Panc1 (cell line): ENCODE measurements around the gene CHODL.

Source experiments
- POLR2AphosphoS5 ChIP-seq: IDR thresholded peaks from 2 replicates; pipeline ENCODE4 v1.6.1; 2012; ENCODE audit warnings: mild to moderate bottlenecking, low read depth, low read length, moderate library complexity
- TF ChIP-seq, protein P1 (sequence below): fragments of 450-650 bp; IDR thresholded peaks from 2 replicates; pipeline ENCODE4 v1.5.1; 2017; ENCODE audit warnings: mild to moderate bottlenecking
- TF ChIP-seq, protein P2 (sequence below), 2 experiments: IDR thresholded peaks; 2 replicates each; pipeline ENCODE4 v1.6.1; 2011 to 2012; ENCODE audit warnings: low read depth in 2 of 2, control low read depth in 1 of 2, low read length in 1 of 2, mild to moderate bottlenecking in 1 of 2, moderate library complexity in 1 of 2; ENCODE audit not compliant: insufficient read depth in 1 of 2

DNA sequence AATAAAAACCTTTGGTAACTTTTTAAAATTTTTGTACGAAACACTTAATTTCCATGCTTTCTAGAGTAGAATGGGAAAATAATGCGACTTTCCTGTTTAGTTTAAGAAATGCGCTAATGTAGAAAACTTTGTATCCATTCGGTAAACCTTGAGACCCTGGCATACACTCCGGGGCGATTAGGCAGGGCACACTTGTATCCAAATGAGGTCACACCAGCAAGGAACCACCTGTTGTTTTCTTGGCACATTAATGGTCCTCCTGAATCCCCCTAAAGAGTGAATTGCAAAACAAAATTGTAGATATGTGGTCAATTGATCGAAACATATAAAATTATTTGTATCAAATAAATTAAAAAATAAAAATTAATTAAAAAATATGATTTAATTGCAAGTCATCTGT is 25.2 kb downstream of the CHODL start:
- TF ChIP-seq, protein P1, sequence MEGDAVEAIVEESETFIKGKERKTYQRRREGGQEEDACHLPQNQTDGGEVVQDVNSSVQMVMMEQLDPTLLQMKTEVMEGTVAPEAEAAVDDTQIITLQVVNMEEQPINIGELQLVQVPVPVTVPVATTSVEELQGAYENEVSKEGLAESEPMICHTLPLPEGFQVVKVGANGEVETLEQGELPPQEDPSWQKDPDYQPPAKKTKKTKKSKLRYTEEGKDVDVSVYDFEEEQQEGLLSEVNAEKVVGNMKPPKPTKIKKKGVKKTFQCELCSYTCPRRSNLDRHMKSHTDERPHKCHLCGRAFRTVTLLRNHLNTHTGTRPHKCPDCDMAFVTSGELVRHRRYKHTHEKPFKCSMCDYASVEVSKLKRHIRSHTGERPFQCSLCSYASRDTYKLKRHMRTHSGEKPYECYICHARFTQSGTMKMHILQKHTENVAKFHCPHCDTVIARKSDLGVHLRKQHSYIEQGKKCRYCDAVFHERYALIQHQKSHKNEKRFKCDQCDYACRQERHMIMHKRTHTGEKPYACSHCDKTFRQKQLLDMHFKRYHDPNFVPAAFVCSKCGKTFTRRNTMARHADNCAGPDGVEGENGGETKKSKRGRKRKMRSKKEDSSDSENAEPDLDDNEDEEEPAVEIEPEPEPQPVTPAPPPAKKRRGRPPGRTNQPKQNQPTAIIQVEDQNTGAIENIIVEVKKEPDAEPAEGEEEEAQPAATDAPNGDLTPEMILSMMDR: no peak
- no peak for TF ChIP-seq POLR2AphosphoS5
- TF ChIP-seq, protein P2, sequence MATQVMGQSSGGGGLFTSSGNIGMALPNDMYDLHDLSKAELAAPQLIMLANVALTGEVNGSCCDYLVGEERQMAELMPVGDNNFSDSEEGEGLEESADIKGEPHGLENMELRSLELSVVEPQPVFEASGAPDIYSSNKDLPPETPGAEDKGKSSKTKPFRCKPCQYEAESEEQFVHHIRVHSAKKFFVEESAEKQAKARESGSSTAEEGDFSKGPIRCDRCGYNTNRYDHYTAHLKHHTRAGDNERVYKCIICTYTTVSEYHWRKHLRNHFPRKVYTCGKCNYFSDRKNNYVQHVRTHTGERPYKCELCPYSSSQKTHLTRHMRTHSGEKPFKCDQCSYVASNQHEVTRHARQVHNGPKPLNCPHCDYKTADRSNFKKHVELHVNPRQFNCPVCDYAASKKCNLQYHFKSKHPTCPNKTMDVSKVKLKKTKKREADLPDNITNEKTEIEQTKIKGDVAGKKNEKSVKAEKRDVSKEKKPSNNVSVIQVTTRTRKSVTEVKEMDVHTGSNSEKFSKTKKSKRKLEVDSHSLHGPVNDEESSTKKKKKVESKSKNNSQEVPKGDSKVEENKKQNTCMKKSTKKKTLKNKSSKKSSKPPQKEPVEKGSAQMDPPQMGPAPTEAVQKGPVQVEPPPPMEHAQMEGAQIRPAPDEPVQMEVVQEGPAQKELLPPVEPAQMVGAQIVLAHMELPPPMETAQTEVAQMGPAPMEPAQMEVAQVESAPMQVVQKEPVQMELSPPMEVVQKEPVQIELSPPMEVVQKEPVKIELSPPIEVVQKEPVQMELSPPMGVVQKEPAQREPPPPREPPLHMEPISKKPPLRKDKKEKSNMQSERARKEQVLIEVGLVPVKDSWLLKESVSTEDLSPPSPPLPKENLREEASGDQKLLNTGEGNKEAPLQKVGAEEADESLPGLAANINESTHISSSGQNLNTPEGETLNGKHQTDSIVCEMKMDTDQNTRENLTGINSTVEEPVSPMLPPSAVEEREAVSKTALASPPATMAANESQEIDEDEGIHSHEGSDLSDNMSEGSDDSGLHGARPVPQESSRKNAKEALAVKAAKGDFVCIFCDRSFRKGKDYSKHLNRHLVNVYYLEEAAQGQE (IDR thresholded peaks at IDR 0.05; ENCODE audit: insufficient read depth in 1 of 2, low read depth in 2 of 2, low read length in 1 of 2): no peak
